Ovary (tissue), 3 donors: ENCODE data around the gene OSBPL8.

ENCODE experiments used
- CTCF ChIP-seq, 3 donors: fragments of 450-650 bp in 2 of 3; fragments of 200-600 bp in 1 of 3; IDR thresholded peaks; one replicate each; pipeline versions ENCODE4 v1.5.1 to v1.8.0; 2016 to 2022; ENCODE audit warnings: antibody characterized with exemption in 3 of 3, mild to moderate bottlenecking in 1 of 3
- EP300 ChIP-seq: sonication (generic); formaldehyde crosslinking; IDR thresholded peaks from one replicate; pipeline ENCODE4 v1.6.1; 2017; ENCODE audit warnings: antibody characterized with exemption
- POLR2A ChIP-seq: fragments of 450-650 bp; IDR thresholded peaks from one replicate; pipeline ENCODE4 v1.6.1; 2017; ENCODE audit warnings: antibody characterized with exemption, mild to moderate bottlenecking, moderate library complexity
- donor health status: DM: no; HTN: no; CAD: no.

GRCh38 chr12:76445462-76445861 lies 114.1 kb downstream of the OSBPL8 start:
- no peak for TF ChIP-seq CTCF (IDR thresholded peaks at IDR 0.05)
- TF ChIP-seq POLR2A: no peak
- no peak for TF ChIP-seq EP300
